ENCODE data around the gene CHURC1. TPM values are rescaled to one million over a fixed set of nuclear protein-coding genes. Genes with fewer than 3 reads are reported as not detected.
A peak's percentile ranks its signal among the peaks of the same experiment; 100 is the strongest.

CHURC1 gene
- total RNA-seq (75.5 TPM), polyA plus RNA-seq (69.6 TPM)

- Histone ChIP-seq H3K27ac (ENCODE audit: low read depth) (peak within 1 kb of the TSS; percentile 96), H3K4me1 (ENCODE audit: insufficient read depth) (peaks cover 1% of the 10 kb centered on the region), H3K4me3 (ENCODE audit: low read depth, low read length) (peak within 1 kb of the TSS; percentile 92), H3K36me3 (ENCODE audit: insufficient read depth) (no peaks in the 10 kb centered on the region)
- peak; percentile 98 for DNase-seq (ENCODE audit: extremely low spot score)
- under 1% methylated on average over 49 of the region's 49 CpGs for WGBS
These were observed at the start of gene CHURC1 for GRCh38 chr14:64914237-64915028. TSS of gene CHURC1 (plus strand) at chr14:64914455. CDS start at chr14:64914496, 41 bp downstream.

- Histone ChIP-seq H3K27ac (ENCODE audit: low read depth) (no peak overlapping the region), H3K4me3 (ENCODE audit: low read depth, low read length) (no peak overlapping the region), H3K4me1 (ENCODE audit: insufficient read depth) (no peaks in the 10 kb centered on the region), H3K36me3 (ENCODE audit: insufficient read depth) (no peaks in the 10 kb centered on the region)
- DNase-seq (ENCODE audit: extremely low spot score) = no peak
- WGBS = 52% methylated on average over 6 of the region's 6 CpGs
These were observed 49.1 kb upstream of the CHURC1 start for GRCh38 chr14:64865109-64865508.

GRCh38 chr14:64865992-64866391, 48.3 kb upstream of the CHURC1 start:
- no peak overlapping the region for H3K27ac ChIP-seq (ENCODE audit: low read depth)
- WGBS = 67% methylated on average over 6 of the region's 6 CpGs
- H3K4me3 ChIP-seq (ENCODE audit: low read depth, low read length) = no peak overlapping the region
- H3K4me1 ChIP-seq (ENCODE audit: insufficient read depth) = no peaks in the 10 kb centered on the region
- no peak for DNase-seq (ENCODE audit: extremely low spot score)
- H3K36me3 ChIP-seq (ENCODE audit: insufficient read depth) = no peaks in the 10 kb centered on the region

- Histone ChIP-seq H3K27ac (ENCODE audit: low read depth) (no peak overlapping the region), H3K36me3 (ENCODE audit: insufficient read depth) (no peaks in the 10 kb centered on the region), H3K4me3 (ENCODE audit: low read depth, low read length) (no peak overlapping the region), H3K4me1 (ENCODE audit: insufficient read depth) (no peaks in the 10 kb centered on the region)
- DNase-seq (ENCODE audit: extremely low spot score) = no peak
- 88% methylated on average over 3 of the region's 3 CpGs for WGBS
These were observed 47.1 kb upstream of the CHURC1 start for GRCh38 chr14:64867182-64867581.

GRCh38 chr14:64868379-64868778, 45.9 kb upstream of the CHURC1 start:
- DNase-seq (ENCODE audit: extremely low spot score) = no peak
- Histone ChIP-seq H3K4me3 (ENCODE audit: low read depth, low read length) (no peak overlapping the region), H3K36me3 (ENCODE audit: insufficient read depth) (no peaks in the 10 kb centered on the region), H3K4me1 (ENCODE audit: insufficient read depth) (no peaks in the 10 kb centered on the region), H3K27ac (ENCODE audit: low read depth) (no peak overlapping the region)
- WGBS = 91% methylated on average over 2 of the region's 2 CpGs

GRCh38 chr14:64868841-64869240, 45.4 kb upstream of the CHURC1 start:
- Histone ChIP-seq H3K27ac (ENCODE audit: low read depth) (no peak overlapping the region), H3K36me3 (ENCODE audit: insufficient read depth) (no peaks in the 10 kb centered on the region), H3K4me3 (ENCODE audit: low read depth, low read length) (no peak overlapping the region), H3K4me1 (ENCODE audit: insufficient read depth) (no peaks in the 10 kb centered on the region)
- WGBS = 87% methylated on average over 1 of the region's 1 CpG
- no peak for DNase-seq (ENCODE audit: extremely low spot score)

GRCh38 chr14:64870160-64870559, 44.1 kb upstream of the CHURC1 start:
- 79% methylated on average over 2 of the region's 2 CpGs for WGBS
- H3K4me1 ChIP-seq (ENCODE audit: insufficient read depth) = no peaks in the 10 kb centered on the region
- H3K36me3 ChIP-seq (ENCODE audit: insufficient read depth) = no peaks in the 10 kb centered on the region
- DNase-seq (ENCODE audit: extremely low spot score) = no peak
- no peak overlapping the region for H3K27ac ChIP-seq (ENCODE audit: low read depth)
- no peak overlapping the region for H3K4me3 ChIP-seq (ENCODE audit: low read depth, low read length)

- WGBS = 68% methylated on average over 2 of the region's 2 CpGs
- no peaks in the 10 kb centered on the region for H3K4me1 ChIP-seq (ENCODE audit: insufficient read depth)
- H3K4me3 ChIP-seq (ENCODE audit: low read depth, low read length) = no peak overlapping the region
- no peak for DNase-seq (ENCODE audit: extremely low spot score)
- H3K27ac ChIP-seq (ENCODE audit: low read depth) = no peak overlapping the region
- H3K36me3 ChIP-seq (ENCODE audit: insufficient read depth) = no peaks in the 10 kb centered on the region
These were observed 42.9 kb upstream of the CHURC1 start for GRCh38 chr14:64871344-64871743.

- H3K4me1 ChIP-seq (ENCODE audit: insufficient read depth) = no peaks in the 10 kb centered on the region
- 72% methylated on average over 3 of the region's 3 CpGs for WGBS
- no peaks in the 10 kb centered on the region for H3K36me3 ChIP-seq (ENCODE audit: insufficient read depth)
- DNase-seq (ENCODE audit: extremely low spot score) = no peak
- H3K27ac ChIP-seq (ENCODE audit: low read depth) = no peak overlapping the region
- H3K4me3 ChIP-seq (ENCODE audit: low read depth, low read length) = no peak overlapping the region
These were observed 40.6 kb upstream of the CHURC1 start for GRCh38 chr14:64873506-64874219.

- H3K4me1 ChIP-seq (ENCODE audit: insufficient read depth) = peaks cover 7% of the 10 kb centered on the region
- no peak overlapping the region for H3K27ac ChIP-seq (ENCODE audit: low read depth)
- 52% methylated on average over 4 of the region's 4 CpGs for WGBS
- H3K36me3 ChIP-seq (ENCODE audit: insufficient read depth) = no peaks in the 10 kb centered on the region
- no peak overlapping the region for H3K4me3 ChIP-seq (ENCODE audit: low read depth, low read length)
- no peak for DNase-seq (ENCODE audit: extremely low spot score)
These were observed 38.9 kb upstream of the CHURC1 start for GRCh38 chr14:64875350-64875749.

GRCh38 chr14:64877846-64878245, 36.4 kb upstream of the CHURC1 start:
- no peak overlapping the region for H3K27ac ChIP-seq (ENCODE audit: low read depth)
- 81% methylated on average over 4 of the region's 4 CpGs for WGBS
- DNase-seq (ENCODE audit: extremely low spot score) = no peak
- H3K4me3 ChIP-seq (ENCODE audit: low read depth, low read length) = no peak overlapping the region
- H3K4me1 ChIP-seq (ENCODE audit: insufficient read depth) = peaks cover 7% of the 10 kb centered on the region
- H3K36me3 ChIP-seq (ENCODE audit: insufficient read depth) = no peaks in the 10 kb centered on the region

- peak overlapping the region; percentile 72 for H3K4me3 ChIP-seq (ENCODE audit: low read depth, low read length)
- no peaks in the 10 kb centered on the region for H3K36me3 ChIP-seq (ENCODE audit: insufficient read depth)
- H3K4me1 ChIP-seq (ENCODE audit: insufficient read depth) = peaks cover 7% of the 10 kb centered on the region
- H3K27ac ChIP-seq (ENCODE audit: low read depth) = no peak overlapping the region
- no peak for DNase-seq (ENCODE audit: extremely low spot score)
- 7% methylated on average over 43 of the region's 43 CpGs for WGBS
These were observed 35.2 kb upstream of the CHURC1 start for GRCh38 chr14:64878837-64879634.

- no peaks in the 10 kb centered on the region for H3K36me3 ChIP-seq (ENCODE audit: insufficient read depth)
- H3K4me1 ChIP-seq (ENCODE audit: insufficient read depth) = peaks cover 7% of the 10 kb centered on the region
- H3K27ac ChIP-seq (ENCODE audit: low read depth) = no peak within 1 kb of the TSS
- under 1% methylated on average over 61 of the region's 61 CpGs for WGBS
- no peak for DNase-seq (ENCODE audit: extremely low spot score)
- H3K4me3 ChIP-seq (ENCODE audit: low read depth, low read length) = peak within 1 kb of the TSS; percentile 72
These were observed 34.5 kb upstream of the CHURC1 start, which contains the start of gene SPTB for GRCh38 chr14:64879635-64880220. TSS of gene SPTB (minus strand) at chr14:64879907. CDS start at chr14:64823094, 56,813 bp downstream.
